HG03135 (cell line): ENCODE measurements around the gene PAX5.

Source experiments
- ATAC-seq: cut with Tn5 transposase; IDR thresholded peaks from one replicate; pipeline ENCODE4 v1.9.1; 2021; ENCODE audit warnings: mild to moderate bottlenecking, moderate library complexity; ENCODE audit not compliant: unreplicated experiment

PAX5 gene

GRCh38 chr9:36905101-36906066 lies 128.7 kb downstream of the PAX5 start:
- ATAC-seq: no peak

GRCh38 chr9:36903541-36904435 lies 130.3 kb downstream of the PAX5 start:
- ATAC-seq: no peak

GRCh38 chr9:36902861-36903524 lies 131.1 kb downstream of the PAX5 start:
- no peak for ATAC-seq

GRCh38 chr9:36902080-36902716 lies 131.9 kb downstream of the PAX5 start:
- no peak for ATAC-seq

GRCh38 chr9:36901528-36901927 lies 132.5 kb downstream of the PAX5 start:
- ATAC-seq: no peak

- no peak for ATAC-seq
Observed at GRCh38 chr9:36900856-36901220, 133.2 kb downstream of the PAX5 start.

GRCh38 chr9:36900136-36900855 lies 133.8 kb downstream of the PAX5 start:
- ATAC-seq: no peak

GRCh38 chr9:36899406-36899805 lies 134.7 kb downstream of the PAX5 start:
- no peak for ATAC-seq

- ATAC-seq: no peak
Observed at GRCh38 chr9:36898431-36899020, 135.5 kb downstream of the PAX5 start.

GRCh38 chr9:36897478-36897877 lies 136.6 kb downstream of the PAX5 start:
- no peak for ATAC-seq

- no peak for ATAC-seq
Observed at GRCh38 chr9:36897019-36897418, 137.0 kb downstream of the PAX5 start.

- ATAC-seq: no peak
Observed at GRCh38 chr9:36896296-36896695, 137.8 kb downstream of the PAX5 start.

- no peak for ATAC-seq
Observed at GRCh38 chr9:36895744-36896260, 138.3 kb downstream of the PAX5 start.

- ATAC-seq: no peak
Observed at GRCh38 chr9:36894695-36895310, 139.3 kb downstream of the PAX5 start.

GRCh38 chr9:36893911-36894310 lies 140.2 kb downstream of the PAX5 start:
- no peak for ATAC-seq

GRCh38 chr9:36893184-36893583 lies 140.9 kb downstream of the PAX5 start:
- no peak for ATAC-seq

GRCh38 chr9:36892279-36892678 lies 141.8 kb downstream of the PAX5 start:
- ATAC-seq: no peak

- no peak for ATAC-seq
Observed at GRCh38 chr9:36891341-36891811, 142.7 kb downstream of the PAX5 start.

GRCh38 chr9:36889844-36890243 lies 144.2 kb downstream of the PAX5 start:
- no peak for ATAC-seq
